Loucy (cell line): Measurements from ENCODE around the gene TOLLIP.

Experiments used
- H2AFZ ChIP-seq: fragments of 200-600 bp; sonication (generic); 2 replicates; pipeline ENCODE4 v1.6.0; 2016; ENCODE audit warnings: antibody characterized with exemption, mild to moderate bottlenecking, low read length, moderate library complexity
- H3F3A ChIP-seq: fragments of 200-600 bp; 2 replicates; pipeline ENCODE4 v1.6.0; 2016; ENCODE audit warnings: antibody characterized with exemption, low read depth, mild to moderate bottlenecking
- H3K27me3 ChIP-seq: fragments of 200-600 bp; sonication (generic); 2 replicates; pipeline ENCODE4 v1.6.1; 2014; ENCODE audit warnings: low read length, mild to moderate bottlenecking; ENCODE audit not compliant: insufficient read depth, poor library complexity, severe bottlenecking
- H3K36me3 ChIP-seq: fragments of 200-600 bp; sonication (generic); 2 replicates; pipeline ENCODE4 v1.6.1; 2016; ENCODE audit warnings: low read length; ENCODE audit not compliant: insufficient read depth
- H3K4me1 ChIP-seq: fragments of 200-600 bp; sonication (generic); 2 replicates; pipeline ENCODE4 v1.5.1; 2014; ENCODE audit warnings: low read length, mild to moderate bottlenecking; ENCODE audit not compliant: insufficient read depth, poor library complexity, severe bottlenecking
- H3K4me2 ChIP-seq: fragments of 200-600 bp; sonication (generic); 2 replicates; pipeline ENCODE4 v1.6.0; 2014; ENCODE audit warnings: antibody characterized with exemption, low read length, low read depth, mild to moderate bottlenecking; ENCODE audit not compliant: poor library complexity, severe bottlenecking
- H3K4me3 ChIP-seq: fragments of 200-600 bp; sonication (generic); 2 replicates; pipeline ENCODE4 v1.5.1; 2014; ENCODE audit warnings: low read length, mild to moderate bottlenecking, mixed read lengths; ENCODE audit not compliant: poor library complexity, severe bottlenecking
- H3K79me2 ChIP-seq: fragments of 200-600 bp; sonication (generic); 2 replicates; pipeline ENCODE4 v1.6.1; 2014; ENCODE audit warnings: low read length; ENCODE audit not compliant: insufficient read depth
- H3K9ac ChIP-seq: fragments of 200-600 bp; sonication (generic); 2 replicates; pipeline ENCODE4 v1.6.0; 2014; ENCODE audit warnings: mild to moderate bottlenecking, low read depth, low read length, moderate library complexity; ENCODE audit not compliant: poor library complexity, severe bottlenecking
- H3K9me2 ChIP-seq: fragments of 200-600 bp; sonication (generic); replicated peaks from 2 replicates; pipeline ENCODE4 v1.6.1; 2016; ENCODE audit warnings: low read depth, low read length, mixed read lengths
- H3K9me3 ChIP-seq: fragments of 200-600 bp; sonication (generic); 2 replicates; pipeline ENCODE4 v1.6.1; 2014; ENCODE audit warnings: mild to moderate bottlenecking, antibody characterized with exemption, low read length, low read depth; ENCODE audit not compliant: insufficient read depth
- H4K20me1 ChIP-seq: fragments of 200-600 bp; sonication (generic); 2 replicates; pipeline ENCODE4 v1.6.0; 2014; ENCODE audit warnings: antibody characterized with exemption, low read length, mild to moderate bottlenecking; ENCODE audit not compliant: insufficient read depth, poor library complexity, severe bottlenecking
- CTCF ChIP-seq: fragments of 200-600 bp; sonication (generic); conservative IDR thresholded peaks from 2 replicates; pipeline ENCODE4 v1.5.1; 2014; ENCODE audit warnings: mild to moderate bottlenecking, antibody characterized with exemption, low read length
- EZH2phosphoT487 ChIP-seq: fragments of 200-600 bp; IDR thresholded peaks from 2 replicates; pipeline ENCODE4 v1.6.1; 2018; ENCODE audit warnings: antibody characterized with exemption, mild to moderate bottlenecking, moderate library complexity, borderline replicate concordance

Gene TOLLIP

GRCh38 chr11:1239596-1240205, 69.7 kb downstream of the TOLLIP start:
- Histone ChIP-seq H3K9me3 (peaks cover 12% of the 10 kb centered on the region; the same call in 1 of the 2 replicates), H3K79me2 (no peaks in the 10 kb centered on the region), H3K36me3 (no peaks in the 10 kb centered on the region), H3K4me2 (no peak overlapping the region), H3K9ac (no peak overlapping the region), H3F3A (no peaks in the 10 kb centered on the region), H3K9me2 (no peaks in the 10 kb centered on the region), H2AFZ (no peak overlapping the region), H3K27me3 (no peaks in the 10 kb centered on the region), H3K4me1 (no peaks in the 10 kb centered on the region), H4K20me1 (no peaks in the 10 kb centered on the region), H3K4me3 (no peak overlapping the region)
- TF ChIP-seq EZH2phosphoT487 (no peak), CTCF (no peak)

GRCh38 chr11:1238767-1239595, 70.5 kb downstream of the TOLLIP start:
- H3K36me3 ChIP-seq = no peaks in the 10 kb centered on the region
- no peaks in the 10 kb centered on the region for H3K9me2 ChIP-seq
- H3K4me1 ChIP-seq = no peaks in the 10 kb centered on the region
- H3K79me2 ChIP-seq = no peaks in the 10 kb centered on the region
- H2AFZ ChIP-seq = no peak overlapping the region
- H3K27me3 ChIP-seq = no peaks in the 10 kb centered on the region
- H4K20me1 ChIP-seq = no peaks in the 10 kb centered on the region
- TF ChIP-seq CTCF (no peak), EZH2phosphoT487 (no peak)
- H3K4me3 ChIP-seq = no peak overlapping the region
- no peaks in the 10 kb centered on the region for H3F3A ChIP-seq
- H3K9ac ChIP-seq = no peak overlapping the region
- no peak overlapping the region for H3K4me2 ChIP-seq
- H3K9me3 ChIP-seq = peaks cover 12% of the 10 kb centered on the region; the same call in 1 of the 2 replicates

GRCh38 chr11:1237851-1238250, 71.6 kb downstream of the TOLLIP start:
- Histone ChIP-seq H3K4me1 (no peaks in the 10 kb centered on the region), H3K36me3 (no peaks in the 10 kb centered on the region), H3K9ac (no peak overlapping the region), H3K4me3 (no peak overlapping the region), H3K27me3 (no peaks in the 10 kb centered on the region), H4K20me1 (no peaks in the 10 kb centered on the region), H3K4me2 (no peak overlapping the region), H3K9me2 (no peaks in the 10 kb centered on the region), H3K79me2 (no peaks in the 10 kb centered on the region), H2AFZ (no peak overlapping the region), H3K9me3 (peaks cover 12% of the 10 kb centered on the region; the same call in 1 of the 2 replicates), H3F3A (no peaks in the 10 kb centered on the region)
- TF ChIP-seq EZH2phosphoT487 (no peak), CTCF (no peak)
